Fibroblast of the aortic adventitia (primary cell): Measurements from ENCODE around the gene OPN4. TPM values are rescaled to one million over a fixed set of nuclear protein-coding genes. Genes with fewer than 3 reads are reported as not detected.

Experiments
- DNase-seq: peaks from one replicate; pipeline ENCODE4 v3.0.0-alpha.2; 2010; ENCODE audit warnings: low read depth
- H3K4me3 ChIP-seq: 2 replicates; pipeline ENCODE4 v1.5.1; 2011; ENCODE audit warnings: low read depth, mild to moderate bottlenecking, control low read depth, low read length, moderate library complexity
- CTCF ChIP-seq: IDR thresholded peaks from 2 replicates; pipeline ENCODE4 v1.5.1; 2011; ENCODE audit warnings: mild to moderate bottlenecking, low read length, control low read depth, inconsistent platforms; ENCODE audit not compliant: insufficient read depth
- total RNA-seq: library from RNA; depleted of rRNA; stranded (reverse); fragments of >200 nt; gene quantifications from 2 replicates; pipeline ENCODE4 v1.2.3, GENCODE V29; 2012; ENCODE audit warnings: low replicate concordance

Gene OPN4
- total RNA-seq, 1 donor: not detected

GRCh38 chr10:86647773-86648703 is 6.3 kb upstream of the OPN4 start:
- no peak for TF ChIP-seq CTCF
- DNase-seq: no peak
- H3K4me3 ChIP-seq: no peak overlapping the region

- H3K4me3 ChIP-seq: no peak overlapping the region
- peak; percentile 97 for DNase-seq
- no peak for TF ChIP-seq CTCF
Measured at GRCh38 chr10:86648704-86649427, 5.5 kb upstream of the OPN4 start.

GRCh38 chr10:86649471-86650150 is 4.7 kb upstream of the OPN4 start:
- no peak for TF ChIP-seq CTCF
- H3K4me3 ChIP-seq: no peak overlapping the region
- DNase-seq: no peak

- TF ChIP-seq CTCF: no peak
- DNase-seq: no peak
- H3K4me3 ChIP-seq: no peak overlapping the region
Measured at GRCh38 chr10:86650151-86650550, 4.2 kb upstream of the OPN4 start.

GRCh38 chr10:86651021-86651471 is 3.3 kb upstream of the OPN4 start:
- TF ChIP-seq CTCF: no peak
- DNase-seq: no peak

GRCh38 chr10:86651631-86652331 is 2.6 kb upstream of the OPN4 start:
- DNase-seq: no peak
- H3K4me3 ChIP-seq: no peak overlapping the region
- TF ChIP-seq CTCF: no peak

More at GRCh38 chr10:86651021-86651471, 3.3 kb upstream of the OPN4 start:
- H3K4me3 ChIP-seq: no peak overlapping the region
